ENCODE results near the gene TSHZ1. TPM values are rescaled to one million over a fixed set of nuclear protein-coding genes. Genes with fewer than 3 reads are reported as not detected.

Gene TSHZ1
- total and polyA plus RNA-seq, 2 of the 8 experiments (the other 6 are each of a cell fraction or from before 2014, with no cell fraction given): 0.03 to 0.32 TPM

- no peak for TF ChIP-seq CTBP2 (IDR thresholded peaks at IDR 0.05; ENCODE audit: borderline replicate concordance, insufficient read depth, insufficient read length, low read length)
- no peak for TF ChIP-seq POLR2AphosphoS5 (IDR thresholded peaks at IDR 0.05; ENCODE audit: low read depth, low read length)
- TF ChIP-seq SP4 (IDR thresholded peaks at IDR 0.05; ENCODE audit: low read length): no peak
- no peak for TF ChIP-seq GTF2F1 (IDR thresholded peaks at IDR 0.05; ENCODE audit: borderline replicate concordance, low read depth, low read length)
- TF ChIP-seq CHD7 (IDR thresholded peaks at IDR 0.05; ENCODE audit: insufficient replicate concordance, low read length): no peak
- TF ChIP-seq SP2 (IDR thresholded peaks at IDR 0.05; ENCODE audit: low read length): no peak
- no peak for TF ChIP-seq ATF2 (IDR thresholded peaks at IDR 0.05; ENCODE audit: low read length)
- no peak for TF ChIP-seq CHD2 (IDR thresholded peaks at IDR 0.05; ENCODE audit: low read length)
Observed at GRCh38 chr18:75167759-75168618, 42.6 kb upstream of the TSHZ1 start (continued).
